ENCODE results near the gene RAD51B.
"Not testable (repeated sequence)": the region's sequence is repeated elsewhere in the genome, so short reads cannot be mapped to it uniquely, and the experiment has no call there.

The RAD51B gene

GRCh38 chr14:68757618-68758081 is 938.1 kb downstream of the RAD51B start:
- no peak for FAIRE-seq

- no peak for FAIRE-seq
Observed at GRCh38 chr14:68758301-68758700, 938.7 kb downstream of the RAD51B start.

- no peak for FAIRE-seq
Observed at GRCh38 chr14:68759017-68759560, 939.5 kb downstream of the RAD51B start.

- FAIRE-seq, result no peak
Observed at GRCh38 chr14:68759937-68760336, 940.4 kb downstream of the RAD51B start.

- FAIRE-seq, result no peak
Observed at GRCh38 chr14:68760761-68761160, 941.2 kb downstream of the RAD51B start.

GRCh38 chr14:68761391-68761790 is 941.8 kb downstream of the RAD51B start:
- FAIRE-seq, result no peak

- no peak for FAIRE-seq
Observed at GRCh38 chr14:68762953-68763764, 943.6 kb downstream of the RAD51B start.

- not testable (repeated sequence) for FAIRE-seq
Observed at GRCh38 chr14:68763843-68764242, 944.3 kb downstream of the RAD51B start.

GRCh38 chr14:68766299-68767247 is 947.0 kb downstream of the RAD51B start:
- no peak for FAIRE-seq

- no peak for FAIRE-seq
Observed at GRCh38 chr14:68767248-68767645, 947.7 kb downstream of the RAD51B start.

- no peak for FAIRE-seq
Observed at GRCh38 chr14:68768316-68768715, 948.7 kb downstream of the RAD51B start.

- FAIRE-seq, result no peak
Observed at GRCh38 chr14:68770051-68770450, 950.5 kb downstream of the RAD51B start.

GRCh38 chr14:68770553-68771286 is 951.1 kb downstream of the RAD51B start:
- FAIRE-seq, result no peak

- FAIRE-seq, result no peak
Observed at GRCh38 chr14:68771631-68772030, 952.1 kb downstream of the RAD51B start.

GRCh38 chr14:68772761-68773381 is 953.3 kb downstream of the RAD51B start:
- no peak for FAIRE-seq

GRCh38 chr14:68774771-68775613 is 955.4 kb downstream of the RAD51B start:
- FAIRE-seq, result no peak

GRCh38 chr14:68775614-68776126 is 956.1 kb downstream of the RAD51B start:
- no peak for FAIRE-seq

GRCh38 chr14:68777644-68778043 is 958.1 kb downstream of the RAD51B start:
- no peak for FAIRE-seq
